GM12864 (cell line): Measurements from ENCODE around the gene CENPH.
"Not testable (repeated sequence)": the region's sequence is repeated elsewhere in the genome, so short reads cannot be mapped to it uniquely, and the experiment has no call there.

Experiments used
- DNase-seq: peaks from one replicate; pipeline ENCODE4 v3.0.0-alpha.2; 2011; ENCODE audit warnings: low read depth
- H3K4me3 ChIP-seq: 2 replicates; pipeline ENCODE4 v1.5.1; 2011; ENCODE audit warnings: mild to moderate bottlenecking, low read depth, low read length, control low read depth
- TF ChIP-seq, protein P1 (sequence below): IDR thresholded peaks from 2 replicates; pipeline ENCODE4 v1.5.1; 2011; ENCODE audit warnings: low read depth, mild to moderate bottlenecking, moderate library complexity, low read length, control low read depth, inconsistent platforms; ENCODE audit errors: missing control alignments

The CENPH gene

DNA sequence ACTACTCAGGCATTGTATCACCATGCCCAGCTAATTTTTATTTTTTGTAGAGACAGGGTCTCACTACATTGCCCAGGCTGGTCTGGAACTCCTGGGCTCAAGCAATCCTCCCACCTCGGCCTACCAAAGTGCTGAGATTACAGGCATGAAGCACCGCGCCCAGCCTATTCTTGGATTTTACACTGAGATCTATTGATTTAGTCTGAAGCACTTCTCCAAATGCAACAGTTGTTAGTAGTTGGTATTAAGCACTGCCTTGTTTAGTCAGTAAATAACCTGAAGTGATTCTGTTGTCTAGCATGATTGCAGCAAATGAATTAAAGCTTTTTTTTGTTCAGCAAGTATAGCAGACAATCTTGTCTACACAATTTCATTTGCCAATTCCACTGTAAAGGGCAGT, 31.3 kb upstream of the CENPH start:
- TF ChIP-seq, protein P1, sequence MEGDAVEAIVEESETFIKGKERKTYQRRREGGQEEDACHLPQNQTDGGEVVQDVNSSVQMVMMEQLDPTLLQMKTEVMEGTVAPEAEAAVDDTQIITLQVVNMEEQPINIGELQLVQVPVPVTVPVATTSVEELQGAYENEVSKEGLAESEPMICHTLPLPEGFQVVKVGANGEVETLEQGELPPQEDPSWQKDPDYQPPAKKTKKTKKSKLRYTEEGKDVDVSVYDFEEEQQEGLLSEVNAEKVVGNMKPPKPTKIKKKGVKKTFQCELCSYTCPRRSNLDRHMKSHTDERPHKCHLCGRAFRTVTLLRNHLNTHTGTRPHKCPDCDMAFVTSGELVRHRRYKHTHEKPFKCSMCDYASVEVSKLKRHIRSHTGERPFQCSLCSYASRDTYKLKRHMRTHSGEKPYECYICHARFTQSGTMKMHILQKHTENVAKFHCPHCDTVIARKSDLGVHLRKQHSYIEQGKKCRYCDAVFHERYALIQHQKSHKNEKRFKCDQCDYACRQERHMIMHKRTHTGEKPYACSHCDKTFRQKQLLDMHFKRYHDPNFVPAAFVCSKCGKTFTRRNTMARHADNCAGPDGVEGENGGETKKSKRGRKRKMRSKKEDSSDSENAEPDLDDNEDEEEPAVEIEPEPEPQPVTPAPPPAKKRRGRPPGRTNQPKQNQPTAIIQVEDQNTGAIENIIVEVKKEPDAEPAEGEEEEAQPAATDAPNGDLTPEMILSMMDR = no peak

DNA sequence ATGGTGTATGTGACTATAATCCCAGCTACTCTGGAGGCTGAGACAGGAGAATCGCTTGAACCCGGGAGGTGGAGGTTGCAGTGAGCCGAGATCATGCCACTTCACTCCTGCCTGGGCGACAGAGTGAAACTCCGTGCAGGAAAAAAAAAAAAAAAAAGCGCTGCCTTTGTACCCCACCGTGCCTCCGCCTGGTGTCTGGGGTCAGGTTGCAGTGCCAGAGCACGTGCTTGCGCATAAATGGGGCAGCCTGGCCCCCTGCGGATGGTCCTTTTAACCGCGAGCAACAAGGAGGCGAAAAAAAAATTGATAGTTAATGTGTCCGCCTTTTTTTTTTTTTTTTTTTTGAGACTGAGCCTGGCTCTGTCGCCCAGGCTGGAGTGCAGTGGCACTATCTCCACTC, 28.7 kb upstream of the CENPH start:
- TF ChIP-seq, protein P1 = no peak

More for the DNA sequence above, 31.3 kb upstream of the CENPH start:
- DNase-seq = no peak
- no peak overlapping the region for H3K4me3 ChIP-seq

DNA sequence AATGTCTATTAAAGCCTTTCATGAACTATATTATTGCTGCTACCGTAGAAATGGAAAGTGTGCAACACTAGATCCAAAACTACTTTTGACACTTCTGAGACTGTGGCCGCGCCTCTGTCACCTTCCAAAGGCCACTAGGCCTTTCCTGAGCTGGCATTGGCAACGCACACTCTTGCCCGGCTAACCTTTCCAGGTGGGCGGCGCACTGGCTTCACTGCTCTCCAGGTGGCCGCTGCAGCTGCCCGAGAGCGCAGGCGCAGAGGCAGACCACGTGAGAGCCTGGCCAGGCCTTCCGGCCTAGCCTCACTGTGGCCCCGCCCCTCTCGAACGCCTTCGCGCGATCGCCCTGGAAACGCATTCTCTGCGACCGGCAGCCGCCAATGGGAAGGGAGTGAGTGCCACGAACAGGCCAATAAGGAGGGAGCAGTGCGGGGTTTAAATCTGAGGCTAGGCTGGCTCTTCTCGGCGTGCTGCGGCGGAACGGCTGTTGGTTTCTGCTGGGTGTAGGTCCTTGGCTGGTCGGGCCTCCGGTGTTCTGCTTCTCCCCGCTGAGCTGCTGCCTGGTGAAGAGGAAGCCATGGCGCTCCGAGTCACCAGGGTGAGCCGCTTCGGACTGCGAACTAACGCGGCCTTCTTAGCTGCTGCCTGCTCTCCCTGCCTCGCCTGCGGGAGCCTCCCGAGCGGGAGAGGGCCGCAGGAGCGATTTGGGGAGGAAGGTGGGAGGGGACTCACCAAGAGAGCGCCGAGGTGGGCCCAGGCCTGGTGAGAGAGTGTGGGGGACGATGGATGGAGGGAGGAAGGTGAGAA, 22.5 kb upstream of the CENPH start, which contains the start of gene CCNB1:
Gene CCNB1 (plus strand): TSS at position 465 of the 807 bp plus-strand sequence. CDS start 113 bp downstream, at position 578.
- peak within 1 kb of the TSS; percentile 98 for H3K4me3 ChIP-seq
- peak; percentile 94 for DNase-seq
- TF ChIP-seq, protein P1 = no peak

More for the DNA sequence above, 28.7 kb upstream of the CENPH start:
- DNase-seq = no peak
- H3K4me3 ChIP-seq = no peak overlapping the region

DNA sequence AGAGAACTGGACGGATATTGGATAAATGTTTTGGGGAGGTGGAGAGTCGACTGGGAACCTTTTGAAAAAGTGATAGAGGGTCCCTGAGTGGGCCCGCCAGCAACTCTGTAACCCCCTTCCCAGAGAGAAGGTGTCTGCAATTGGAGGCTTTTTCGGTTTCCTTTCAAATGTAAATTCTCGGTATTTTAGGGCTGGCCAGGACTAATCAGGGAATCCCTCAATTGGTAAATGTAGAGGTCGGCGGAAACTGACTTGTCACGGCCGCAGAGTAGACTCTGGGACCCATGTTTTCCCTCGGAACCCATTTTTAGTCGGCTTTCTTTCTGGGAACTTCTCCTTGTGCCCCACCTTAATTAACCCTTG, 21.9 kb upstream of the CENPH start:
- TF ChIP-seq, protein P1 = no peak
- H3K4me3 ChIP-seq = peak overlapping the region; percentile 98
- no peak for DNase-seq

DNA sequence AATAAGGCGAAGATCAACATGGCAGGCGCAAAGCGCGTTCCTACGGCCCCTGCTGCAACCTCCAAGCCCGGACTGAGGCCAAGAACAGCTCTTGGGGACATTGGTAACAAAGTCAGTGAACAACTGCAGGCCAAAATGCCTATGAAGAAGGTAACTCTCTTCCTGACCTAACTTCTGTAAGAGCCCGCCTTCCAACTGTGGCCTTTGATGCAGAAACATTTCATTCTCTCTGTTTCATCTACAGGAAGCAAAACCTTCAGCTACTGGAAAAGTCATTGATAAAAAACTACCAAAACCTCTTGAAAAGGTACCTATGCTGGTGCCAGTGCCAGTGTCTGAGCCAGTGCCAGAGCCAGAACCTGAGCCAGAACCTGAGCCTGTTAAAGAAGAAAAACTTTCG, 21.5 kb upstream of the CENPH start:
- TF ChIP-seq, protein P1 = no peak
- no peak for DNase-seq

DNA sequence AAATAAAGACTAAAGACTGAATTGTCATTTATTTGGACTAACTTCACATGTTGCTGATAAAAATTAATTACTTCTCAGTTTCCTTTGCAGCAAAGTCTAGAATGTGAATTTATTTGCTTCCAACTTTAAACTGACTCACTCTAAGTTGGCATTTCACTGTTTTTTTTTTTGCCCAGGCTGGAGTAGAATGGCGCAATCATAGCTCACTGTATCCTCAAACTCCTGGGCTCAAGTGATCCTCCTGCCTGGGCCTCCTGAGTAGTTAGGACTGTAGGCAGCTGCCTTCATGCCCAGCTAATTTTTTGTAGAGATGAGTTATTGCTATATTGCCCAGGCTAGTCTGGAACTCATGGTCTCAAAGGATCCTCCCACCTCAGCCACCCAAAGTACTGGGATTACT, 18.9 kb upstream of the CENPH start:
- no peak for DNase-seq
- H3K4me3 ChIP-seq = no peak overlapping the region
- TF ChIP-seq, protein P1 = no peak

More for the DNA sequence above, 21.5 kb upstream of the CENPH start:
- peak overlapping the region; percentile 98 for H3K4me3 ChIP-seq

DNA sequence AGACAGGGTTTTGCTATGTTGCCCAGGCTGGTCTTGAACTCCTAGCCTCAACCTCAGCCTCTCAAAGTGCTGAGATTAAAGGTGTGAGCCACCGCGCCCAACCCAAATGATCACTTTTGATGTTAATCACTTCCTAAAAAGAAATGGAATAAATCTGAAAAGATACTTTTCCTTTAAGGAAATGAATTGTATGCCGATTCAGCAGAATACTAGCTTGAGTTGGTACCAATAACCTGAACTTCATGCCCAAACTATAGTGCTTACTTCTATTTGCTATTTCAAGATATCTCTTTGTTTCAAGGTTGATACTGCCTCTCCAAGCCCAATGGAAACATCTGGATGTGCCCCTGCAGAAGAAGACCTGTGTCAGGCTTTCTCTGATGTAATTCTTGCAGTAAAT, 18.4 kb upstream of the CENPH start:
- H3K4me3 ChIP-seq = no peak overlapping the region
- DNase-seq = no peak
- TF ChIP-seq, protein P1 = no peak

DNA sequence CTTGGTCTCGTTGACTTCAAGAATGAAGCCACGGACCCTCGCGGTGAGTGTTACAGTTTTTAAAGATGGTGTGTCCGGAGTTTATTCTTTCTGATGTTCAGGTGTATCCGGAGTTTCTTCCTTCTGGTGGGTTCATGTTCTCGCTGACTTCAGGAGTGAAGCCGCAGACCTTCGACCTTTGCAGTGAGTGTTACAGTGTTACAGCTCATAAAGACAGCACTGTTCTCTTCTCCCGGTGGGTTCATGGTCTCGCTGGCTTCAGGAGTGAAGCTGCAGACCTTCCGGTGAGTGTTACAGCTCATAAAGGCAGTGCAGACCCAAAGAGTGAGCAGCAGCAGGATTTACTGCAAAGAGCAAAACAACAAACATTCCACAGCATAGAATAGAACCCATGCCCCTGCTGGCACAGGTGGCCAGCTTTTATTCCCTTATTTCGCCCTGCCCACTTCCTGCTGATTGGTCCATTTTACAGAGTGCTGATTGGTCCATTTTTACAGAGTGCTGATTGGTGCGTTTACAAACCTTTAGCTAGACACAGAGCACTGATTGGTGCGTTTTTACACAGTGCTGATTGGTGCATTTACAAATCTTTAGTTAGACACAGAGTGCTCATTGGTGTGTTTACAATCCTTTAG, 7.6 kb upstream of the CENPH start:
- H3K4me3 ChIP-seq, DNase-seq: not testable (repeated sequence)
